NCI-H226 (cell line): ENCODE data around the gene CACNA2D4.

Experiments used
- DNase-seq: peaks from one replicate; pipeline ENCODE4 v3.0.0-alpha.2; 2015

Gene CACNA2D4

GRCh38 chr12:1917172-1918070, 1.0 kb downstream of the CACNA2D4 start:
- no peak for DNase-seq

- no peak for DNase-seq
Measured at GRCh38 chr12:1916371-1917171, 1.9 kb downstream of the CACNA2D4 start.

- DNase-seq = no peak
Measured at GRCh38 chr12:1915082-1915968, 3.1 kb downstream of the CACNA2D4 start.

- DNase-seq = no peak
Measured at GRCh38 chr12:1914114-1914911, 4.1 kb downstream of the CACNA2D4 start.

- no peak for DNase-seq
Measured at GRCh38 chr12:1913377-1914113, 4.9 kb downstream of the CACNA2D4 start.

- DNase-seq = peak; percentile 66
Measured at GRCh38 chr12:1912580-1913376, 5.7 kb downstream of the CACNA2D4 start.

- DNase-seq = no peak
Measured at GRCh38 chr12:1911598-1912575, 6.6 kb downstream of the CACNA2D4 start.

GRCh38 chr12:1910468-1910867, 8.0 kb downstream of the CACNA2D4 start:
- DNase-seq = no peak

- DNase-seq = no peak
Measured at GRCh38 chr12:1908758-1909157, 9.7 kb downstream of the CACNA2D4 start.

GRCh38 chr12:1907652-1908611, 10.5 kb downstream of the CACNA2D4 start:
- DNase-seq = peak; percentile 8

- DNase-seq = no peak
Measured at GRCh38 chr12:1906579-1906978, 11.9 kb downstream of the CACNA2D4 start.

- no peak for DNase-seq
Measured at GRCh38 chr12:1904875-1905274, 13.6 kb downstream of the CACNA2D4 start.

GRCh38 chr12:1896964-1897363, 21.5 kb downstream of the CACNA2D4 start:
- no peak for DNase-seq

GRCh38 chr12:1890810-1891209, 27.6 kb downstream of the CACNA2D4 start:
- DNase-seq = no peak

GRCh38 chr12:1890119-1890703, 28.2 kb downstream of the CACNA2D4 start:
- DNase-seq = no peak

- DNase-seq = no peak
Measured at GRCh38 chr12:1888923-1889322, 29.5 kb downstream of the CACNA2D4 start.

GRCh38 chr12:1886396-1887008, 31.9 kb downstream of the CACNA2D4 start:
- no peak for DNase-seq
